Erythroblast (primary cell): ENCODE measurements around the gene HOPX.

Source experiments
- GATA1 ChIP-seq: IDR thresholded peaks from 2 replicates; pipeline ENCODE4 v1.6.1; 2011; ENCODE audit warnings: low read depth, mild to moderate bottlenecking, control low read depth, low read length, moderate library complexity
- POLR2A ChIP-seq: IDR thresholded peaks from 2 replicates; pipeline ENCODE4 v1.6.1; 2011; ENCODE audit warnings: mild to moderate bottlenecking, low read length

DNA sequence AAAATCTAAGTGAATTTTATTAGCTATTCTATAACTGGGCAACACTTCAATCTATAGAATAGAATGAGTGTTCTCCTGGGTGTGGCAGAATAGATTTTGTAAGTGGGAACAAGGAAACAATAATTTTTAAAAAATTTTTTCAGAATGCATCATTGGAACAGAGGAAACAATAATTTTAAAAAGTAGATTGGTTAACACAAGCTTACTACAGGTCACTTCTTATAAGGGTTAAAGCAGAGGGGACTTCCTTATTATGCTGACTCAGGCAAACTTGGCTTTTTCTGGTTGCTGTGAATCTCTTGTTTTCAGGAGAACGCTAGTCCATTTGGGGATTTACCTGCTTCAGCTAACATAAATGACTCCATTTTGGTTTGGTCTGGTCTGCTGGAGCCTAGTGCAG lies 52.5 kb downstream of the HOPX start:
- TF ChIP-seq POLR2A (no peak), GATA1 (no peak)
